AG04450 (cell line): ENCODE results near the gene DENND6B. TPM values are rescaled to one million over a fixed set of nuclear protein-coding genes. Genes with fewer than 3 reads are reported as not detected.

Experiments used
- CTCF ChIA-PET: fragments of 300-600, 350-600 bp; formaldehyde crosslinking; extraction: SDS; loops from one replicate; lab custom pipeline; 2022; ENCODE audit warnings: antibody characterized with exemption, inconsistent platforms; lab: Charles Lee
- POLR2A ChIA-PET: fragments of 350-600 bp; formaldehyde crosslinking; extraction: SDS; loops from one replicate; lab custom pipeline; 2021; ENCODE audit warnings: antibody characterized with exemption, inconsistent platforms; lab: Yijun Ruan, JAX
- DNase-seq: peaks from one replicate; pipeline ENCODE4 v3.0.0-alpha.2; 2011; ENCODE audit warnings: low read depth, low spot score
- H3K27ac ChIP-seq: one replicate; pipeline ENCODE4 v1.5.1; 2012; ENCODE audit warnings: low read depth, low read length, control low read depth
- H3K27me3 ChIP-seq: one replicate; pipeline ENCODE4 v1.6.0; 2012; ENCODE audit warnings: low read length; ENCODE audit not compliant: control insufficient read depth, insufficient read depth
- H3K4me3 ChIP-seq: 2 replicates; pipeline ENCODE4 v1.5.1; 2011; ENCODE audit warnings: mild to moderate bottlenecking, low read depth, low read length, control low read depth
- H3K9me3 ChIP-seq: 2 replicates; pipeline ENCODE4 v1.5.1; 2012; ENCODE audit warnings: low read length; ENCODE audit not compliant: control insufficient read depth, insufficient read depth
- polyA plus RNA-seq: library from polyadenylated mRNA; depleted of rRNA; stranded (reverse); fragments of >200 nt; gene quantifications from 2 replicates; pipeline ENCODE4 v1.2.3, GENCODE V29; 2011
- TF ChIP-seq, protein P1 (sequence below): IDR thresholded peaks from 2 replicates; pipeline ENCODE4 v1.5.1; 2011; ENCODE audit warnings: low read depth, low read length, control low read depth, inconsistent platforms

The DENND6B gene
- polyA plus RNA-seq, 1 experiment: 2.4 TPM

DNA sequence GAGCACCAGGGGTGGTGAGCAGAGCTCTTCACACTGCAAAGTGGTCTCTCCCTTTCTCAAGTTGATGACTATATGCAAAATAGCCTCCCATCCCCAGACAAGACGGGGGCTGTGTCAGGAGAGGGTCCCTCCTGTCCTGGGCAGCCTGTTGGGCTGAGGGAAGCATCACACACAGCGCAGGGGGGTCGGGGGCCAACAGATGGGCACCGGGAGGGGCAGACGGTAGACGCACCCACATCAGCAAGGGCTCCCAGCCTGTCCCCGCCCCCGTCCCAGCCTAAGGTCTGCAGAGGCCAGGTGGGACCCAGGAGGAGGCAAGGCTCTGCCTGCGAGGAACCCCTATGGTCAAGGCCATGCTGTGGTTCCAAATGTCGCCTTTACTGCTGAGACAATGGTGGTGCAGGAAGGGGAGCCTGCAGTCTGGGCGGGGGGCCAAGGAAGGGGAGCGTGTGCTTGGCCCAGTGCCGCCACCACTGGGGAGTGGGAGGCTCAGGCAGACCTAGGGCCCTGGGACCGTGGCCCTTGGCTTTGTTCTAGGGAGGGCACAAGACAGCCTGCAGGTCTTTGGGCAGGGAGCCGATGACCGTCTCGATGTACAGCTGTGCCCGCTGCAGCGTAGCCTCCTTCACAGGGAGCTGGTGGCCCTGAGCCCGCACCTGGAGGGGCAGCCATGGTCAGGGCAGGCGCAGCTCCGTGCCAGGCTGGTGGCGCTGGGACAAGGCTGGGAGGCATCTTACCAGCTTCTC lies 15.0 kb downstream of the DENND6B start:
- H3K4me3 ChIP-seq: no peak overlapping the region
- TF ChIP-seq, protein P1, sequence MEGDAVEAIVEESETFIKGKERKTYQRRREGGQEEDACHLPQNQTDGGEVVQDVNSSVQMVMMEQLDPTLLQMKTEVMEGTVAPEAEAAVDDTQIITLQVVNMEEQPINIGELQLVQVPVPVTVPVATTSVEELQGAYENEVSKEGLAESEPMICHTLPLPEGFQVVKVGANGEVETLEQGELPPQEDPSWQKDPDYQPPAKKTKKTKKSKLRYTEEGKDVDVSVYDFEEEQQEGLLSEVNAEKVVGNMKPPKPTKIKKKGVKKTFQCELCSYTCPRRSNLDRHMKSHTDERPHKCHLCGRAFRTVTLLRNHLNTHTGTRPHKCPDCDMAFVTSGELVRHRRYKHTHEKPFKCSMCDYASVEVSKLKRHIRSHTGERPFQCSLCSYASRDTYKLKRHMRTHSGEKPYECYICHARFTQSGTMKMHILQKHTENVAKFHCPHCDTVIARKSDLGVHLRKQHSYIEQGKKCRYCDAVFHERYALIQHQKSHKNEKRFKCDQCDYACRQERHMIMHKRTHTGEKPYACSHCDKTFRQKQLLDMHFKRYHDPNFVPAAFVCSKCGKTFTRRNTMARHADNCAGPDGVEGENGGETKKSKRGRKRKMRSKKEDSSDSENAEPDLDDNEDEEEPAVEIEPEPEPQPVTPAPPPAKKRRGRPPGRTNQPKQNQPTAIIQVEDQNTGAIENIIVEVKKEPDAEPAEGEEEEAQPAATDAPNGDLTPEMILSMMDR: no peak
- peaks cover under 1% of the 10 kb centered on the region; the same call in 1 of the 2 replicates for H3K9me3 ChIP-seq
- peaks cover 2% of the 10 kb centered on the region for H3K27me3 ChIP-seq
- ChIA-PET POLR2A (no interaction called here), CTCF (no interaction called here)
- DNase-seq: no peak
- no peak overlapping the region for H3K27ac ChIP-seq

DNA sequence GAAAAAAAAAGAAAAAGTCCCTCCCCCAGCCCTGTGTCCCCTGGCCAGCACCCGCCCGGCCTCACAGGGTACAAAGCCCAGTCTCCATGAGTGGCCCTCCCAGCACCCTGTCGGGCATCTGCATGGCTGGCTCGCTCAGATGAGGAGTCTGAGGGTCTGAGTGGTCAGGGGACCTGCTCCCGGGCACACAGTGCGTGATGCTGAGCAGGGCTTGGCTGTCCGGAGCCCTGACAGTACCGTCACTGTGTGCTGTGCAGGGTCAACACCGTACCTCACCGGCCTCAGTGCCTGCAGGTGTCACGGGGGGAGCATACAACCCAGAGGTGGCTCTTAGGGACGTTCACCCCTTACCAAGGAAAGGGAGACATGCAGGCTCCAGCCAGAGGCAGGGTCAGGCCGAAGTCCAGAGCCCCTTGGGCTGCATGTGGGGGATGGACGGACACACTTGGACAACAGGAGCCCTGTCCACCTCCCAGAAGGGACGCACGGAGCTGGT lies 15.8 kb downstream of the DENND6B start:
- ChIA-PET CTCF (no interaction called here), POLR2A (no interaction called here)
- Histone ChIP-seq H3K27ac (no peak overlapping the region), H3K9me3 (peaks cover 3% of the 10 kb centered on the region; the same call in 1 of the 2 replicates), H3K4me3 (no peak overlapping the region), H3K27me3 (peaks cover 2% of the 10 kb centered on the region)
- DNase-seq: no peak
- TF ChIP-seq, protein P1: no peak

DNA sequence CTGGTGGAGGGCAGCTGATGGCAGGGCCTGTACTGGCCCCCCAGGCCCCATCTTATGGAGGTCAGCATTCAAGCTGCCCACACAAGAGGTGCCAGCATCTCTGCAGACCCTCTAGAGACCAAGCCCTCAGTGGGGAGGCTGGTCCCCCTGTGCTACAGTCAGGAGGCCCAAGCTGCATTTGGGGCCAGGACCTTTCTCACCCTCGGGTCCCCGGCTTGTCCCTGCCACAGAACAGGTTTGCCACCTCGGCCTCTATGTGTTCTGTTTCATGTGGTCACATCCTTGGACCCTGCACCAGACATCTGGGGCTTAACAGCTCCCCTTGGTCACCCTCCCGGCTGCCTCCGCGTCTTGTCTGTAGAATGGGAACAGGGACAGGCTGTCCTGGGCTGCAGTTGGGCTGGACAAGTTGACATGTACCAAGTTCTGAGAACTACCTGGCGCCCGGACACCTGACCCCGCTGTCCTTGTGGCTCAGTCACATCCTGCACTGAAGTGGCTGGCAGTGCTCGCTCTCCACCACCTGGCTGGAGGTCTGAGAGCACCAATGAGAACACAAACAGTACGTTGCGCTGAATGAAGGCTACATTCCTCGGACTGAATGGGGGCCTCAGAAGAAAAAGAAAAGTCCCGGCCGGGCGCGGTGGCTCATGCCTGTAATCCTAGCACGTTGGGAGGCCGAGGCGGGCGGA lies 16.6 kb downstream of the DENND6B start:
- TF ChIP-seq, protein P1: no peak
- no peak for DNase-seq
- ChIA-PET CTCF (no interaction called here), POLR2A (no interaction called here)
- Histone ChIP-seq H3K27me3 (peaks cover 2% of the 10 kb centered on the region), H3K4me3 (no peak overlapping the region), H3K27ac (no peak overlapping the region), H3K9me3 (peaks cover 3% of the 10 kb centered on the region; the same call in 1 of the 2 replicates)

DNA sequence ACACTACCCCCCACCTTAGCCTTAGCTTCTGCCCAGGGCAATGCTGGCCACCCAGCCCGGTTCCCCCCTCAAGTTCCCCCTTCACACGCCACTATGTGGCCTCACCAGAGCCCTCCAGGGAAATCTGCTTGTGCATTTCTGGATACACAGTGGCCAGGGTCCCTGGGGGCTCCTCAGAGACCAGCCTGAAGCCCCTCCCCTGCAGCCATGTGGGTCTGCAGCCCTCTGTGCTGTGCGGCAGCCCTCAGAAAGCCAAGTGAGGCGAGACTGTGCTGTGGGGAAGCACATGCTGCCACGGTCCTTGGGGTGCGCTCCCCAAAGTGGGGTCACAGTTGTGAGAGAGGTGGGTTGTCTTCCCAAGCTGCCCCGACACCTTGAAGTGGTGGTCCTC lies 17.2 kb downstream of the DENND6B start:
- TF ChIP-seq, protein P1: no peak
- ChIA-PET CTCF (no interaction called here), POLR2A (no interaction called here)
- no peak for DNase-seq
- no peak overlapping the region for H3K27ac ChIP-seq
- H3K9me3 ChIP-seq: peaks cover 3% of the 10 kb centered on the region; the same call in 1 of the 2 replicates
- H3K4me3 ChIP-seq: no peak overlapping the region
- peaks cover 2% of the 10 kb centered on the region for H3K27me3 ChIP-seq
